GM18499 (cell line): ENCODE measurements around the gene FBXL7.

Source experiments
- ATAC-seq: cut with Tn5 transposase; IDR thresholded peaks from one replicate; pipeline ENCODE4 v1.9.1; 2021; ENCODE audit warnings: moderate number of reproducible peaks; ENCODE audit not compliant: insufficient read depth, unreplicated experiment

Gene FBXL7

GRCh38 chr5:15535938-15536337, 36.0 kb downstream of the FBXL7 start:
- ATAC-seq = no peak

- no peak for ATAC-seq
Measured at GRCh38 chr5:15538516-15538915, 38.5 kb downstream of the FBXL7 start.

GRCh38 chr5:15539951-15540350, 40.0 kb downstream of the FBXL7 start:
- no peak for ATAC-seq

DNA sequence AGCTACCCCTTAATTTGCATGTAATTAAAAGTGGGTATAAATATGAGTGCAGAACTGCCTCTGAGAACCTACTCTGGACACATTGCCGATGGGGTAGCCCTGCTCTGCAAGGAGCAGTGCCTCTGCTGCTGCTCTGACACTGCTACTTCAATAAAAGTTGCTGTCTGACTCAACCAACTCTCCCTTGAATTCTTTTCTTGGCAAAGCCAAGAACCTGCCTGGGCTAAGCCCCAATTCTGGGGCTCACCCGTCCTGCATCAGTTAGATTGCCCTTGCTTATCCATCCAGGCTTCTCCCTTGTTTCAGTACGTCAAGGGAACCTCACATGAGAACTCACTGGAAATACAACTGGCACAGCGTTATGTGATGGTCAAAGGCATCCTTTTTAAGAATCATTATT, 44.1 kb downstream of the FBXL7 start:
- ATAC-seq = no peak

- no peak for ATAC-seq
Measured at GRCh38 chr5:15545082-15545481, 45.1 kb downstream of the FBXL7 start.

- ATAC-seq = no peak
Measured at GRCh38 chr5:15547261-15547839, 47.4 kb downstream of the FBXL7 start.

DNA sequence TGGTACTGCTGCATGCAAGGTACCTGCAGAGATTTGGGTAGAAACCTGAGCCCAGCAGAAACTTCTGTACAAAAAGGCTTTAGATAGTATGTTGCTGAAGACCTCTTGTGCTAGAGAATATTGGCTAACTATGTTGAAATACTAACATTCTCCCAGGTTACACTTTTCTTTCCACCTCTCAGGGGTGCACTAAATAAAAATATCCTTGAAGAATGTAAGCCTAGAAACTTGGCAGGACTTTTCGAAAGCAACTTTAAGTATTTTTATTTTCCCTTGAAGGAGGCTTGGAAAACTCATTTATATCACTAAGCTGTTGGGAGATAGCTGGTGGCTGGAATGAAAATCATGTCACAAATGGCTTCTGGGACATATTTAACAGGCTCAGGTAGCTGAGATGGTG, 50.0 kb downstream of the FBXL7 start:
- no peak for ATAC-seq

- no peak for ATAC-seq
Measured at GRCh38 chr5:15550502-15551112, 50.6 kb downstream of the FBXL7 start.

DNA sequence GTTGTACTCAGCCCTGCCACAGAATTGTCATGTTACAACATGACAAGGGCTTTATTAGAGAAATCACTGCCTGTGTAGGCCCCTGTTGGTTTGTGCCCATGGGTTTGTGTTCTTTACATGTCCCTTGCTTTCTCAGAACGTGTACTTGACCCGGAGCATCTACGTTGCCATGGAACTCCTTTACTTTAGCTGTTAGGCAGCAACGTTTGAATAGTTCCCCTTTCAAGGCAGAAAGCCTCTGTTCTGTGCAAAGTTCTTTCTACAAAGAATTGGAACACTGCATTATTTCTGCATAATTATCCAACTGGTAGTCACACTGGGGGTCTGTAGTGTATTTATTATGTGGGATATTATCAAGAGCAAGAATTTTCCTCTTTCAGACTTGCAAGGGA, 51.1 kb downstream of the FBXL7 start:
- no peak for ATAC-seq

DNA sequence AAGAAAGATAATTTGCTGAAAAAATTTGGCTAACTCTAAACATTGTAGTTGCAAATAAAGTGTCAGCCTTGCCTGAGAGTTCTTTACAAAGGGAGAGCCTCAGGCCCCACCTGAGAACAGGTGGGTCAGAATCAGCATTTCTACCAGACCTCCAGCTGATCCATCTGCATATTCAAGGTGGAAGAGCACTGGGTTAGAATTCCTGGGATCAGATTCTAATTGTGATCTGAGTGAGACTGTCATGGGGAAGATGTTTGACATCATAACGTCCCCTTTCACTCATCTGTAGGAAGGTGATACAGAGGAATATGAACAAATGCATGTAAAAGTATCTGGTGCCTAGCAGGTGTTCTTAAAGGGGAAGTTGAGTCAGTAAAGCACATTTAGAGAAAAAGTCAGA, 54.6 kb downstream of the FBXL7 start:
- ATAC-seq = no peak

DNA sequence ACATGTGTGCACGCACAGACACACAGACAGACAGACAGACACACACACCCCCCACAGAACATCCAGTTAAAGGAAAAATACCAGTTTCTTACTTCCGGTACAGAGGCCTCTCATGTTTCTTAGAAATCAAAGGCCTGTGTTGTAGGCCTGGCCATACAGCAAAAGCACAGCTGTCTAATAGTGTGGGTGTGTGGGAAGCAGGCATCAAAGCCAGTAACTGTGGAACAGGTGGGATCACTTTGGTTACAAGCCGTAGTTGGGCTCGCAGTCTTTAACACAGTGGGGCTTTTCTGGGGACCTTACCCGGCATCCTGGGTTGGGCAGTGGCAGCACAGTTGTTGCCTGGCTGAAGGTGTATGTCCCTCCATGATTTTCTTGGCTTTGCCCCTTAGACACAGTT, 55.2 kb downstream of the FBXL7 start:
- ATAC-seq = no peak

DNA sequence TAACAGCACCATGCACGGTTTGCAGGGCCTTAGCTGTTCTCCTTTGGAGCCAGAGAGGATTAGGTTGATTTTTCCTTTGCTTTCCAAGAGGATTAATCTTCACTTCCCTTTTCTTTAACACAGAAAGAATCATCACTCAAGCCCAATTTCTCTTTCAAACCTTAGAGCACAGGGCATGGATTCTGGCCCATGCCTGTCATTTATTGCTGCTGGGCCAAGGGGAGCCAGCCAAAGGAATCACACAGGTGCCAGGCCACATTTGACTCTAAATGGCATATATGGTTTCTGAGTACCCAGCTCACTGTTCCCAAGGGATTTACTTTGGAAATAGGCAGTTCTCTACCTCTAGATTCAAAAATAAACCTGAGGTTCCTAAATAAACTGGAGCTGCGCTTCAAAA, 58.3 kb downstream of the FBXL7 start:
- no peak for ATAC-seq

DNA sequence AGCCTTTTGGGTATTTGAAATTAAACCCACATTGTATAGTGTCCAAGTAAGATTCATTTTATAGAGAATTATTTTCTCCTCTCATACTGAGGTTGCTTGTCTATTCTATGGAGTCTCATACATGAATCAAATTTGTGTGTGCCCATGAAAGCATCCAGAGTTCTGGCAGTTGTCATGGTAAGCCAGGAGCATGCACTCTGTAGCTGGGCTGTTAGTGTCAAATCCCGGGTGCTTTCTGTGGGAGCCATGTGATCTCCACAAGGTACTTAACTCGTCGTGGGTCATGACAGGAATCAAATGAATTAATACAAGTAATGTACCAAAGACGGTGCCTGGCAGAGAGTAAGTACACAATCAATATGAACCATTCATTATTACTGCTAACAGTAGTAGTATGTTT, 58.7 kb downstream of the FBXL7 start:
- no peak for ATAC-seq

- ATAC-seq = no peak
Measured at GRCh38 chr5:15560421-15560820, 60.4 kb downstream of the FBXL7 start.

DNA sequence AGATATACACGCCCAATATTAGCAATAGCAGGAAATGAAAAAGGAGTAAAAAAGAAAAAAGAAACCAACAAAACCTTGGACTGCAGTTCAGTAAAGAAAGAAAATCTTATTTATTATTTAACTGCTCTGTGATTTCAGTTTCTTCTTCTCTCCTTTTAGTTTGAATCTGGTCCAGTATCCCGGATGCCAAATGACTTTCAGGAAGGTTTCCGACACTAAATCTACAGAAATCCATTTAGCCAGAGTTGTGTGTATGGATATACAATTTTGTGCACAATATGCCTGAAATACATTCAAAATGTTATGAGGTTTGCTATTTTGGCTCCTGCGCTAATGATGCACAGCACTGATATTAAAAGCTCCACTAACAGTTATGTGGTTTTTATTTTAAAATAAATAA, 64.5 kb downstream of the FBXL7 start:
- no peak for ATAC-seq

DNA sequence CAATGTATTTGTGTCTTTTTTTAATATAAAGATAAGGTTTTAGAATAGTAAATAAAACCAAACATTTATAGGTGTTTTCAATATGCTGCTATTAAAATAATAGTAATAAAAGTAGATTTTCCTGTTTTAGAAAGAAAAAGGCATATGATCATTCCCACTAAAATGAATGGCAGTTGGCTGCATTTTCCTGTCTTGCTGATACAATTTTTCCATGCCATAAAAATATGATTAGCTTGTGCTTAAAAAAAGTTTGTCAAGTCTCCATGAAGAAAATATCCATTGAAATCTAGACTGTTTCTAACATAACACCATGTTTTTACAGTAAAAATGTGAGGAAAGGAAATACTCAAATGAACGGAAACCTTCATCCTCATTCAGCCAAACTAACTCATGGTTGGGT, 65.0 kb downstream of the FBXL7 start:
- ATAC-seq = no peak

GRCh38 chr5:15566306-15566705, 66.3 kb downstream of the FBXL7 start:
- ATAC-seq = no peak

DNA sequence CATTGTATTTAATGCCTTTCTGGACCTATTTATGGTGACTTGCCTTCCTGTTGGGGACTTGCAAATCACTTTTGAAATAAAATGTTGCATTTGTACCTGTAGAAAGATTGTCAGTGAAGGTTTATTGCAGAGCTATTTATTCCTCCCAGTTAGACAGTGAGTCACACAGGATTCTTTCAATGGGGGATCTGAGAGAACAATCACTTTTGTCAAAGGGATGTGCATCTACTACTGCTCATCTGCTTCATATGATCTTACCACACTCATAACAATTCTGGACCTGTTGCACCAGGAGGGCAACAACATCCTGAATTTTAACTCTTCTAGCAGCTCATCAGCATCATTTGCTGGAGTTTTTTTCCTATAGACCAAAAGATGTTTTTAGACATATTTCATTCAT, 66.8 kb downstream of the FBXL7 start:
- ATAC-seq = no peak

- no peak for ATAC-seq
Measured at GRCh38 chr5:15570491-15570890, 70.5 kb downstream of the FBXL7 start.

- ATAC-seq = no peak
Measured at GRCh38 chr5:15571081-15571480, 71.1 kb downstream of the FBXL7 start.

DNA sequence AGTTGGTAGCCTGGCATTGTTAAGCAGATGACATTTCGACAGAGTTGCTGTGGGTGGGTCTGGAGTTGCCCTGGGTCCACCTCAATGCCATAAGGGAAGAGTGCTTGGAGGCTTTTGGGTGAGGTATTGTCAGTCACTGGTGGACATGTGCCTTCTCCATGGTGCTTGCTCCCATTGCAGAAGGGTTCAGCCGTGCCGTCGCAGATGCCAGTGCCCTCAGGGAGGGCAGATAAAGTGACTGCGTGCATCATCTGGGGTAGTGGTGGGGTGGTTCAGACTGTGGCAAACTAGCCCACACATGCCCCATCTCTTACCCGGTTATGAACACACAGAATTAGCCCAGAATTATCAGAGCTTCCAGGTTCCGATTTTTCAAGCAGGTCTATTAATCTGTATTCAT, 71.6 kb downstream of the FBXL7 start:
- ATAC-seq = no peak

DNA sequence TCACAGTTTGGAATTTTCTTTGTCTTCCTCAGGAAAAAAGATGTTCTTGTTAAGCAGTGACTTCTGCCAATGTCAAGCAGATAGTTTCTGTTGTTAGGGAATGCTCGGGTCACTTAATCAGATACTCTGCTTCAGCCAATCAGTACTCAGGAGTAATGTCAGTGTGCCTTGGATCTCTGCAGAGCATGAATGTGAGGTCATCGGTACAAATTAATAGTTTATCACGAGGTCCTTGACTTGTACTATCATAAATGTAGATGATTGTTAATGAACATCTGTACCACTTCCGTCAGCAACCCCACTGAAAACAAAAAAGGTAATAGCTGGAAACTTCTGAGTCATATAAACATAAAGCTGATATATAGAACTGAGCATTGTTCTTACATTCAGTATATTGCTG, 73.6 kb downstream of the FBXL7 start:
- ATAC-seq = no peak

DNA sequence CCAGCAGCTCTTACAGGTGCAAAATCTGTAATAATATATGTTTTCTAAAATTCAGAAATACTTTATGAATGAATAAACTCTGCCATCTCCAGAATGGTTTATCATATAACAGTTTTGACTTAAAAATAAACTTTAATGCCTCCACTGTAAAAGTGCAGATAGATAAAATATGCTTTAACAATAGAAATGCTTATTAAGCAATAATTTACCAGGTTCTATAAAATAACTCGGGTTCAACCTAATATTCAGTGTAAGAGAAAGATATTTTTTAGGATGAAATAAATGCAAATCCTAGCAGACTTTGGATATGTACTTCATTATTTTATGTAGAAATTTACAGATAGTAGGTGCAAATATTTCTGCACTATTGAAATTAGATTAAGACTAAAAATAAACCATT, 74.1 kb downstream of the FBXL7 start:
- ATAC-seq = no peak
